Stimulated activated CD4-positive, alpha-beta T cell treated with anti-CD3 and anti-CD28 coated beads, Interleukin-12 subunit alpha, Interleukin-12 subunit beta, amount 100 ng/mL, for 24 hours (primary cell): ENCODE results near the gene REPIN1.

Source experiments
- DNase-seq, 2 experiments: peaks; one replicate each; pipeline ENCODE4 v3.0.0-alpha.2; 2020; ENCODE audit warnings: low read depth in 2 of 2

REPIN1 gene

DNA sequence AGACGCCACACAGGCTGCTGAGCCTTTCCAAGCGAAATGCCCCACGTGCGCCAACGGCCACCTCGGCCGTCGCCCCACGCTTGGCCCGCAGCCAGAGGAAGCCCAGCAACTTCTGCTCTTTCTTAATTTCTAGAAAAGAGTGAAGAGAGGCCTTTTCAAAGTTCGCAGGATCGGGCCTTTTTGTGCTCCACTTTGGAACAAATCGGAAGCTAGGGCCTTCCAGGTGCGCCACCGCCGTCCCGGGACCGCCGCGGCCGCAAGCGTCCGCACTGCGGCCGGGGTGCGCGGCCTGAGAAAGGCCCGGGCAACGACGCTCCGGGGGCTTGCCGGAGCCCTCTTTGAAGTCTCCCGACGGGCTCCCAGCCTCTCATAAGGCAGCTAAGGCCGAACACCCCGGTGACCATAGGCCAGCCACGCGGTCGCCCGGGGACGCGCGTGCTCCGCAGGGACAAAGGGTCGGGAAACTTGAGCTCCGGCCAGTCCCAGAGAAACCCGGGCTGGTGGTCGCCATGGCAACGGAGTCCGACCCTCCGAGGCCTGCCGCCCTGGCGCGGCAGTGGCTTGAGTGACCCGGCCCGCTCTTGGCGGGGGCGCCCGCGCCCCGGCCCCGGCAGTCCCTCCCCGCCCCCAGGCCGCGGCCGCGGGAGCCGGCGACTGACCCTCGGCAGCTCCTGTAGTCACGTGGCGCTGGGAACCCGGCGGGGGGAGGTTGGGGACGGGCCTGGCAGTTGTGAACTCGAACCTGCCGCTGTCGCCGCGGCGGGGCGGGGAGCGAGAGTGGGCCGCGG is at the start of gene REPIN1:
TSS of gene REPIN1 (plus strand) at position 727 of the 788 bp plus-strand sequence. CDS start 890 bp downstream, outside the sequence.
- peak; percentile 65 to 78 for DNase-seq

DNA sequence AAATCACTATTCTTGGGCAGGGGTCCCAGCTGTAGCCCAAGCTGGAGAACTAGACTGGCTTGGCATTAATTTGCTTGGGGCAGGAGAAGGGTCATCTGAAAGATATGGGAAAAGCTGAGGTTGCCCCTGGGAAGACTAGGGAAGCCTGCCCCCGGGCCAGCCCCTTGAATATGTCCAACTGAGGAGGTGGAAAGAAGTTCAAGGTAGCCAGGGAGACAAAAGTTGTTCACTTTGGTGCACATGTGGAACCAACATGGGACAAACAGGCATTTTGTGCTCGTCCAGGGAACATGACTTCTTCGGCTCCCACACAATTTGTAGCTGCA is 46.9 kb upstream of the REPIN1 start:
- DNase-seq, result no peak

DNA sequence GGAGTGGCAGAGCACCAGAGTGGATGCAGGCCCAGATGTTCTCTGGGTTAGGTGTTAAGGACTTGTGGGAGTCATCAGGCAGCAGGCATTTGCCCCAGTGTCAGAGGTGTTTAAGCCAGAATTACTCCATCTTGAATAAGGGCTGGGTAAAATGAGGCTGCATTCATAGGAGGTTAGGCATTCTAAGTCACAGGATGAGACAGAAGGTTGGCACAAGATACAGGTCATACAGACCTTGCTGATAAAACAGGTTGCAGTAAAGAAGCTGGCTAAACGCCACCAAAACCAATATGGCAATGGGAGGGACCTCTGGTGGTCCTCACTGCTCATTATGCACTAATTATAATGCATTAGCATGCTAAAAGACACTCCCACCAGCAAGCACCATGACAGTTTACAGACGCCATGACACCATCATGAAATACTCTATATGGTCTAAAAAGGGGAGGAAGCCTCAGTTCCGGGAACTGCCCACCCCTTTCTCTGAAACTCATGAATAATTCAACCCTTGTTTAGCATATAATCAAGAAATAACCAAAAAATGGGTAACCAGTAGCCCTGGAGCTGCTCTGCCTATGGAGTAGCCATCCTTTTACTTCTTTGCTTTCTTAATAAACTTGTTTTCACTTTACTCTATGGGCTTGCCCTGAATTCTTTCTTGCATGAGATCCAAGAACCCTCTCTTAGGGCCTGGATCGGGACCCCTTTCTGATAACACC is 46.3 kb upstream of the REPIN1 start:
- DNase-seq, result peak; percentile 37 to 39

DNA sequence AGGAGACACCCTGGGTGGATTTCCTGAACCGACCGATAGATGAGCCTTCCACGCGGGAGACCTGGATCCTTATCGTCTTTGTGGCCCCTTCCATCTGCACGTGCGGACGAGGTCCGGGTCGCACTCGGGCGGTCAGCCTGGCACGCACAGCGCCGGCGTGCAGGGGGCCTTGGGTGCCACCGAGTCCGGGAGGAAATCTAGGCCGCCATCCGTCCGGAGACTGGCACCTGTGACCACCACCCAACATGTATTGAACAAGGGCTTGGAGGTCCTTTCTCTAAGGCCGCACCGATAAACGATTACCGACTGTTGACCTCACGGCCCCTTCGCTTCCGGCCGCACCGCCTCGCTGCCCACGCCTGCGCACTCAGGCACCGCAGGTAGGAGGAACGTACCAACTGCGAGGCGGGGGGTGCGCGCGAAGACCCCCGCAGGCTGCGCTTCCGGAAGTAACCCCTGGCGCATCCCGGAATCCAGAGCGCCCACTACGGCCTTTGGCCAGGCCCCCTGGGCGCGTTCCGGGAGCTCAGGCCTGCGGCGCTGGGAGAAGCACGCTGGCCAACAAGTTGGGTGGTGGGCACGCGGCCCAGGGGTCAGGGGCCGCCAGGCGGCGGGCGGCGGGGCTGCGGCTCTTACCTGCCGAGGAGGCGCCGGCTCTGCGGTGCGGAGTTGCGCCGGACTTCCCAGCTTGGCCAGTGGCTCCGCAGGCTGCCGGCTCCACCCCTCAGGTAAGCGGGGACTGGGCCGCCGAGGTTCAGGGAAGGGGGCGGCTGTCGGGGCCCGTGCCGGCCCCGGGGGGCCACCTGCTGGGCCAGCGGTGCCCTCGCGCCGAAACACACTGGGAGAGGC is 45.6 kb upstream of the REPIN1 start, which contains the start of the genes ACTR3C and LRRC61:
TSS of gene ACTR3C (minus strand) at position 713 of the 849 bp plus-strand sequence. CDS start 28,249 bp downstream, outside the sequence.
TSS of gene LRRC61 (plus strand) at position 523 of the 849 bp plus-strand sequence. CDS start 13,507 bp downstream, outside the sequence.
- peak; percentile 26 to 66 for DNase-seq

DNA sequence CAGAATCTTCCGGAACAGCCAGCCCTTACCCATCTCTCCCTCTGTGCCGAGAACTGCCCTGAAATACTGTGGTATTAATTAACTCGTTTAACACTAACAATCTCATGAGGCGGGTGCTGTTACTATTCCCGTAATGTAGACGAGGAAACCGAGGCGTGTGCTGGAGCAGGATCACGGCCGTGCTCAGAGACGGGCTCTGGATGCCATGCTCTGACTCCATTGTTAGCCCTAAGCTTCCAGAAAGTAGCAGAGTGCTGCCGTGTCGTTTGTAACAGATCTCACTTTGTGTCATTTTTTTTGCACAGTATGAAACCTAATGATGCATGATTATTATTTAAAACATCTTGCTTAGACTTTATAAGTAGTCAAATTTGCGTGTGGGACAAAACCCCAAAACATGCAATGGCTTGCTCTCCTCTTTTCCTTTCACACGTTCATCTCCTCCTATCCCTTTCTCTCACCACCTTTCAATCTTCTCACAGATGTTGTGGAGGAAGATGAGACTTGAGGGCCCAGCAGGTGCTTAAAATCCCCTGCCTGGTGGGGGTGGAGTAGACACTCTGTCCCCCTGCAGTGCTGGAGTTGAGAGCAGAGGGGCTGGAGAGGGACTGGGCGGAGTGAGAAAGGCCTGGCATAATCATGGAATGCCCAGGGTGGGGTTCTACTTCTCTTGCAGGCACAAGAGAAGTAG is 44.8 kb upstream of the REPIN1 start:
- no peak for DNase-seq

DNA sequence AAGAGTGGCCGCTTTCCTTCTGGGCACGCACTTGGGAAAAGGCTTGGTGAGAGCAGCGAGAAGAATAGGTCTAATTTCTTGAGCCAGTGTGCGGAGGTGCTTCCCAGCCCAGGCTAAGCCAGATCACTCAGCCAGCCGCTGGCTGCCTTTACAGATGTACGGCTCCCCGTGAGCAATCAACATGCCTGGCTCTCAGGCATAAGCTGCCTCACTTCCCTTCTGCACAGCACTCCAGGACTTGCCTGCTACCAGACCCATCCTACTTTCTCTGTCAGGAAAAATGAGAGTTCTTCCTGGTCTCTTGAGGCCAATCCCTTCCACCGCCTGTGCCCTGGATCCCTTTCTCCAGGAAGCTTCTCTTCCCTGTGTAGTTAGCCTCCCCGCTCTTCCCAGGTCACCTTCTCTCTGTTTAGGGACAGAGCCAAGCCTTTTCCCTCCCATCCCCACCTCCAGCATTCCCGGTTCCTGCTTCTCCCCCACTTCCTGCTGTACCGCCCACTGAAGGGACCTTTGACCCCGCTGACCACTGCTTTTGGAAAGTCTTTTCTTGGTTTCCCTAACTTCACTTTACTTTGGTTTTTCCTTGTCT is 44.2 kb upstream of the REPIN1 start:
- DNase-seq, result no peak

DNA sequence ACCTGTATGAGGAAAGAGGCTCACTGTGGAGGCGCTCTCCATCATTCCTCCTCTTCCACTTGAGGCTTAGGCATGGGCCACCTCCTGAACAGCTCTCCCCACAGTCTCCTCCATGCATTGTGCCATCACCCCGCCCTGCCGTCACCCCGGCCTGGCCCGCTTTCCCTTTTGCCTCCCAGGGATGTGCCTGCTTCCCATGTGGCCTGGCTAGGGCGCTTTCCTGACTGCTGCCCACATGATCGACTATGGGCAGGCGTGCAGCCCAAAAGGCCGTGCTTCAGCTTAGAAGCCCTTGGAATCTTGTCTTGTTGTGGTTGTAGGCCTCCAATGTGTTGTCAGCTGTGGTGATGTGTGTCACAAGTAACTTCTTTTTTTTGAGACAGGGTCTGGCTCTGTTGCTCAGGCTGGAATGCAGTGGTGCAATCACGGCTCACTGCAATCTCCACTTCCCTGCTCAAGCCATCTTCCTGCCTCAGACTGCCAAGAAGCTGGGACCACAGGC is 43.5 kb upstream of the REPIN1 start:
- no peak for DNase-seq

DNA sequence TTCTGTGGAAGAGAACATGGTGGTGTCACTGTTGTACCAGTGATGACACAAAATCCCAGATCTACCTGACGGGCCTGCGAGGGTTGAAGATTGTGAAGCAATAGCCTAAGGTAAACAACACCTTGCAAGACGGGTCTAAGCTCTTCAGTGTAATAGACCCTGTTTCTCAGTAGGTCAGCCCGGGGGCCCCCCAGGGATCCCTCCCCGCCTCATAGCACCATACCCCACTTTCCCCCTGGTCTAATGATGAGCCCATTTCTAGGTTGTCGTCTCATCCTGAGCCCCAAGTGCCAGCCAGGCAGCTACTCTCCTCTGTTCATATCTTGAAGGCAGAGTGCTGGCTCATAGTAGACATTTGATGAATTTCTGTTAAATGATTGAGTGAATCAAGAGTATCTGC is 42.7 kb upstream of the REPIN1 start:
- DNase-seq, result no peak

DNA sequence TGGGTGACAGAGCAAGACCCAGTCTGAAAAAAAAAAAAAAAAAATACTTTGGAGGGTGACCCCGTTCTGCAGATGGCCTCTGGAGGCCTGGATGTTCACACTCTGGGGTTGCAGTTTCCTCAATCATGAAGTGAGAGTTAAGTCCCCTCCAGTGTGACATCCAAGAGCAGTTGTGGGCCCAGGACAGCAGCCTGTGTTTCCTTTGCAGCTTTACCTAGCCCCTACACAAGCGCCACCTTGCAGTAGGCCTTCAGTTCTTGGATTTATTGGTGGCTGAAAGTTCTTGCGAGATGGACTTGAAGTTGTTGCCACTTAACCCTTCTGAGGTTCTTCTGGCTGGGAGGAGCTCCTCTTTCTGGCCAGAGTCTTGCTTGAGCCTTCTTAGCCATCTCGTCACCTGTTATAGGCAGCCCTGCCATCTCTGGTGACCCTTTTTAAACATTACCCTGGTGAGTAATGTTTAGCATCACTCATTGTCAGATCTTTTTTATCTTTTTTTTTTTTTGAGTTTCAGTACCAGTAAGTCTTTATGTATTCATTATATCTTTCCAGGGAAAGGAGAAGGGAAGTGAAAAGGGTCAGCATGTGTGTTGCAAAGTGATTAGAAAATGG is 41.9 kb upstream of the REPIN1 start:
- DNase-seq, result no peak

DNA sequence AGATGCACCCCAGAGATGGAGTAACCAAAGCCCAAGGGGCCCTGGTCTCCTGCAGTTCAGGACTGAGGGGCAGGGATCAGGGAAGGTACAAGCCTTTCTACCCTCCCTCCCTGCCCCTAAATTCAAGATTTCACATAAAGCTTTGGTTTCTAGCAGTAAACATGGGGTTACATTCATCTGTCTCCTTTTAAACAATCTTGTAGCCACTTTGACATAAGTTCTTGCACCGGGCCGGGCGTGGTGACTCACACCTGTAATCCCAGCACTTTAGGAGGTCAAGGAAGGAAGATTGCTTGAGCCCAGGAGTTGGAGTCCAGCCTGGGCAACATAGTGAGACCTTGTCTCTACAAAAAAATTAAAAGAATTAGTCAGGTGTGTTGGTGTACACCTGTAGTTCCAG is 41.3 kb upstream of the REPIN1 start:
- DNase-seq, result no peak

DNA sequence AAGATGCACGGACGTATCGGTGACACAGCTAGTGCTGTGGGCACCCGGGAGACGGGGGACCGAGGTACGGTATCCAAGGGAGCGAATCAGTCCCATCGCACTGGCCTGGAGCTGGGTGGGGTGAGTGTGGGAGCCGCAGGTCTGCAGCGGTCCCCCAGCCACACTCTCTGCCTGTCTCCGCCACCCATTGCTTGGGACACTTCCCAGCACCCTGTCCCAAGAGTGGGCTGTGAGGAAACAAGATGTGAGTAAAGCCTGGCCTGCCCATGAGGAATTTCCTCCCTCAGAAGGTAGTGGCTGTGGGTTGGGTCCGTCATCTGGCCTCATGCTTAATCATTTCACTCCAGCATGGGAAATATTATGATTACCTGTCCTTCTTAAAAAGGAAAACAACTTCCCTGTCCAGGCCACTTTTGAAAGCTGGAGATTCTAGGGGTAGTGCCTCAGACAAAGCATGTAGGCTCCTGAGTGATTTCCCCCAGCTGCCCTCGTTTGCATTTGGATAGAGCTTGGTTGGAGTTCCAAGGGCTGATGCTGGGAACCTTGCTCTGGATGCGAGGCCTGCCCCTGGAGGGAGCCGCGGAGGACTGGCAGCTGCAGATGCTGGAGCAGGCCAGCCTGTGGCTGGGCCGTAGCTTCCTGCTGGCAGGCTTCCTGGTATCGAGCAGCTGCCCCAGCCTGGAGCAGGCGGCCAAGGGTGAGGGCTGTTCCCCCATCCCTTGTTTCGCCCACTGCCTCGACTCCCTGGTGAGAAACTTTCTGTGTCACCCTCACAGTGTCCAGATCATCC is 39.1 kb upstream of the REPIN1 start:
- no peak for DNase-seq

DNA sequence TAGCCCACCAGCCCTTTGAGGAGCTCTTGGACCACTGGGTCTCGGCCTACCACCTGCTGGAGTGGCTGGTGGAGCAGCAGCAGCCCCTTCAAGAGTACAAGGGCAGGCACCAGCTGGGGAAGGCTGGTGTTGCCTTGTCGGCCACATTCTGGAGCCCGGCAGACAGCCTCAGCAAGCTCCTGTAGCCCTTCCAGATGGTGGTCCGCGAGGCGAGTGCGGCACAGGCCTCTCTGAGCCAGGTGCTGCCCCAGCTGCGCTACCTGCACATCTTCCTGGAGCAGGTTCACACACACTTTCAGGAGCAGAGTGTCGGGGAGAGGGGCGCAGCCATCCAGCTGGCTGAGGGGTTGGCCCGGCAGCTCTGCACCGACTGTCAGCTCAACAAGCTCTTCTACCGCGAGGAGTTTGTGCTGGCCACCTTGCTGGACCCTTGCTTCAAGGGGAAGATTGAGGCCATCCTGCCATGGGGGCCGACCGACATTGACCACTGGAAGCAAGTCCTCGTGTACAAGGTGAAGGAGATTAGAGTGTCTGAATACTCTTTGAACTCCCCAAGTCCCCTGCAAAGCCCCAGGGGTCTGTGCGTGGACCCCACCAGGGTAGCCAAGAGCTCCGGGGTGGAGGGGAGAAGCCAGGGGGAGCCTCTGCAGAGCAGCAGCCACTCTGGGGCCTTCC is 38.3 kb upstream of the REPIN1 start:
- no peak for DNase-seq

DNA sequence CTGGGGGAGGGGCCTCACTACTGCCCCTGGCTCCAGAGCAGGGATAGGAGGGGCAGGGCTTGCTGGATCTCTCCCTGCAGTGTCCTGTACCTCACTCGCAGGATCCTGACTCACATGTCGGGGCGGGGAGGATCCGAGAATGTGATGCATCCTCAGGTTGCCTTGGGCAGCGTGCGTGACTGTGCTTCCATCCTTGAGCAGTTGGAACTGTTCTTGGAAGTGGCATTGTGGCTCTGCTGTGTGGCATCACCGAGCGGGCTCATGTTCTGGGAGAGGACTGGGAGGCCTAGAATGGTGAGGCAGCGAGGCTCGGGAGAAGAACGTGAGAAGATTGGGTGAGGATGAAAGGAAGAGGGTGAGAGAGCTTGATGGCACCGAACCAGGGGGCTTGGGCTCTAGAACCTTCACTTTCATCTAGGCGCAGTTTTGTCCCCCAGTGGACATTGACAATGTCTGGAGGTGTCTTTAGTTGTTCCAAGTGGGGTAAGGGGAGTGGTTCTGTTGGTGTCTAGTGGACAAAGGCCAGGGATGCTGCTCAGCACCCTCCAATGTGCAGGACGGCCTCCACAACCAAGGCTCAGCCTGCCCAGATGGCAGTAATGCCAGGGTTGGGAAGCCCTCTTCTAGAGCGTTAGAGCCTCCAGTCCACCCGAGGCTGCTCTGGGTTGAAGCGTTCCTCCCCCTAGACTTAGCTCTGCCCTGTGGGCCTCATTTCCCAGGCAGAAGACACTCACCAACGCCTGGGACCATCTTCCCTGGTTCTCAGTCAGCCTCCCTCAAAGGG is 35.6 kb upstream of the REPIN1 start:
- DNase-seq, result no peak

DNA sequence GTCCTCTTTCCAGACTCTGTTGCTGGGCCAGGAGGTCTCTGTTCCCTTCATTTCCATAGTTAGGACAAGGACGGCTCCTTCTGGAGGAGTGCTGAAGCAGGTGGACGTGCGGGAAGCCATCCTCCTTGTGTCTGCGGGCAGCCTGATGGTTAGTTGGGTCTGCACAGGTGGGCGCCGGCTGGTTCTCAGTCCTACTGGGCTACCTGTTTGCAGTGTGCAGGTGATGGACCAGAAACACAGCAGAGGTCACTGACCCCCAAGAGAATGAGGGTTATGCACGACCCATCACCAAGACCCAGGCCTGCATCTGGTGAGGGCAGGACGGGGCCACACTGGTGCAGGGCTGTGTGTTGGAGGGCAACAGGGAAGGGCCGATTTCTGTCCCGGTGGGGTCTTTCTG is 35.0 kb upstream of the REPIN1 start:
- no peak for DNase-seq

DNA sequence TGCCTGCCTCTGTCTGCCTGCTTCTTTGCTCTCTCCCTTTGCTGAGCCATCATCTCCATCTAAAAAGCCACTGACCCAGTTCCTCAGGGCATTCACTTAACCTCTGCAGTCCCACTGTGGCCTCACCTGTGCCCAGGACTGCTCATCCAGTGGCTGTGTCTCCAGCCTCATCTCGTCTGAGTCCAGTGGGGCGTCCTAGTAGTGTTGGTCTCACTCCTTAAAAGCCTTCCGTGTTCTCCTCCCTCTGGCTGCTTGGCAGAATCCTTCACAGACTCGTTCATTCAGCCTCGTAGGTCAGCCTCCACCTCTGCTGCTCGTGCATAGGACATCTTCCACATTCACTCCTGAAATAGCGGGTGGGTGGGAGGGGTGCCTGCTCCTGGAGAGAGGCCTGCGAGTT is 34.5 kb upstream of the REPIN1 start:
- DNase-seq, result no peak

DNA sequence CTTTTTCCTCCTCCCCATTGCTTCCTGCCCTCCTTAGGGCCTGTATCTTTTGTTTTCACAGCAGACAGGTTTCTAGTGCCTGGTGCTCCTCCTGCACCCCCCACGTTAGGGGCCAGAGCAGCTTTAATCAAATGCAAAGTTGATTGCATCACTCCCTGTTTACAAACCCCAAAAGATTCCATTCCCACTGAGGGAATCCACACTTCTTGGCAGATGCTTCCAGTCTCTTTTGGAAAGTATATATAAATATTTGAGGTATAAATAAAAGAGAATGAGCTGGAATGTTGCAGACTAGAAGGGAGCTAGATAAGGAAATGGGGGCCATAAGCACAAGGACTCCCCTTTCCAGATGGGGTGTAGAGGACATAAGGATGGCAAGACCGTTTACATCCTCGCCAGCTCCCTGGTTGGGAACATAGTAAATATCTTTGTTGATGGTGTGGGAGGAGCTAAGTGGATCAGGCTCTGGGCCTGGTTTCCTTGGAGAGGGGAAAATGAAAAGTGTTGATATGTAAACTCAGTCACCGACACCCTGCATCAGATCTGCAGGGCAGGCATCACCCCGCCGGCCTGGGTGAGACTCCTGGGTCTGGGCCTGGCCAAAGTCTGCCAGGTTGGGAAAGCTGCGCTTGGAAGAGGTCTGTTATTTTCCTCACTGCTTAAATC is 33.4 kb upstream of the REPIN1 start:
- no peak for DNase-seq

DNA sequence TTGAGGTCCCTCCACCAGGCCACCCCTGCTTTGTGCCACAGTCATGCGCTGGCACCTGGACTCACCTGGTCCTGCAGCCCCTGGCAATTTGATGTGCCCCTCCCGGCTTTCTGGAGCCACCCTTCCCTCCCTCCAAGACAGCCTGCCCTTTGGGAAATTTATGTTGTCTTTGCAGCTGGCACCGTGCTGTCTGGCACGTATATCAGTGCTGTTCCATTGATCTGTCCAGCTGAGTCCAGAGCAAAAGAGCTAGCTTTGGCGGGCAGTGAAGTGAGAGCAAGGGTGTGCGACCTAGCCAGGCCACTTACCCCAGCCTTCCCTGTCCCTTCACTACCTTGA is 32.9 kb upstream of the REPIN1 start:
- DNase-seq, result no peak

DNA sequence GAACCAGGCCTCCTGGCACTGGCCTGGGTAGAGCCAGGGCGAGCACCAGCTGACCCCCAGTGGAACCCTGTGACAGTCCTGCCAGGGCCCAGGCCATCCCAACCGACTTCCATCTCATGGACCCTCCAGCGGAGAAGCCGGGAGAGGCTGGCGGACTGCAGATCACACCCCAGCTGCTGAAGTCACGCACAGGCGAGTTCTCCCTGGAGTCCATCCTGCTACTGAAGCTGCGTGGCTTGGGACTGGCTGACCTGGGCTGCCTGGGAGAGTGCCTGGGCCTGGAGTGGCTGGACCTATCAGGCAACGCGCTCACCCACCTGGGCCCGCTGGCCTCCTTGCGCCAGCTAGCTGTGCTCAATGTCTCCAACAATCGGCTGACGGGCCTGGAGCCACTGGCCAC is 31.9 kb upstream of the REPIN1 start:
- no peak for DNase-seq
